A673 (cell line): Measurements from ENCODE around the gene PMPCA. TPM values are rescaled to one million over a fixed set of nuclear protein-coding genes. Genes with fewer than 3 reads are reported as not detected.

Experiments used
- BruUV-seq: library from RNA; stranded (reverse); fragments of 400-500 nt; replicated peaks from 2 replicates; lab custom pipeline; 2021; lab: Mats Ljungman, UMichigan
- CTCF ChIA-PET: fragments of 300-600 bp; sonication (Branson Sonifier 250); formaldehyde crosslinking; loops from one replicate; lab custom pipeline; 2022; ENCODE audit warnings: antibody characterized with exemption; lab: Charles Lee
- POLR2A ChIA-PET: fragments of 300-600 bp; sonication (Branson Sonifier 250); formaldehyde crosslinking; loops from one replicate; lab custom pipeline; 2022; ENCODE audit warnings: antibody characterized with exemption; ENCODE audit not compliant: low non-redundant PET; lab: Charles Lee
- DNase-seq: peaks from one replicate; pipeline ENCODE4 v3.0.0-alpha.2; 2015; ENCODE audit warnings: low spot score
- H3K27ac ChIP-seq: fragments of 200-600 bp; sonication (generic); 2 replicates; pipeline ENCODE4 v1.5.1; 2016; ENCODE audit warnings: mixed run types, low read depth, mild to moderate bottlenecking, mixed read lengths, antibody characterized with exemption, low read length; ENCODE audit not compliant: poor library complexity, severe bottlenecking
- H3K27me3 ChIP-seq: fragments of 200-600 bp; sonication (generic); replicated peaks from 2 replicates; pipeline ENCODE4 v1.6.1; 2017; ENCODE audit warnings: mixed run types, low read depth, mild to moderate bottlenecking, mixed read lengths, antibody characterized with exemption, low read length; ENCODE audit not compliant: insufficient read depth, poor library complexity
- H3K36me3 ChIP-seq: fragments of 200-600 bp; sonication (generic); 2 replicates; pipeline ENCODE4 v1.6.1; 2016; ENCODE audit warnings: mixed run types, mild to moderate bottlenecking, mixed read lengths, antibody characterized with exemption, low read length; ENCODE audit not compliant: insufficient read depth, poor library complexity, severe bottlenecking
- H3K4me1 ChIP-seq: fragments of 200-600 bp; sonication (generic); 2 replicates; pipeline ENCODE4 v1.6.1; 2017; ENCODE audit warnings: mixed run types, mild to moderate bottlenecking, mixed read lengths, antibody characterized with exemption, low read length; ENCODE audit not compliant: insufficient read depth, poor library complexity, severe bottlenecking
- H3K4me3 ChIP-seq: fragments of 200-600 bp; sonication (generic); 2 replicates; pipeline ENCODE4 v1.5.1; 2016; ENCODE audit warnings: low read depth, mixed run types, mild to moderate bottlenecking, mixed read lengths, low read length; ENCODE audit not compliant: poor library complexity, severe bottlenecking
- H3K9me3 ChIP-seq: fragments of 200-600 bp; sonication (generic); 2 replicates; pipeline ENCODE4 v1.6.1; 2016; ENCODE audit warnings: mixed run types, low read depth, mild to moderate bottlenecking, mixed read lengths, antibody characterized with exemption, low read length; ENCODE audit not compliant: poor library complexity, severe bottlenecking
- CTCF ChIP-seq: fragments of 300-800, 200-600 bp; sonication (generic); conservative IDR thresholded peaks from 2 replicates; pipeline ENCODE4 v1.5.1; 2017; ENCODE audit warnings: low read depth, mild to moderate bottlenecking, antibody characterized with exemption, low read length, moderate library complexity, mixed read lengths
- EZH2 ChIP-seq: fragments of 200-600 bp; sonication (generic); IDR thresholded peaks from 2 replicates; pipeline ENCODE4 v1.6.1; 2017; ENCODE audit warnings: borderline replicate concordance, low read depth, mild to moderate bottlenecking, mixed read lengths, antibody characterized with exemption, low read length; ENCODE audit not compliant: poor library complexity, severe bottlenecking
- intact Hi-C: fragments of 100-400 bp; cut with micrococcal nuclease; formaldehyde crosslinking; loops from one replicate; pipeline ENCODE4 v1.10.0; 2022; ENCODE audit not compliant: unreplicated experiment
- total RNA-seq: library from RNA; stranded (reverse); gene quantifications from 2 replicates; pipeline ENCODE4 v1.2.3, GENCODE V29; 2021

Gene PMPCA
- total RNA-seq, 1 experiment from 2014 or later, result 94.8 TPM

GRCh38 chr9:136453326-136453725, 42.9 kb downstream of the PMPCA start:
- Histone ChIP-seq H3K27ac (no peak overlapping the region), H3K9me3 (no peaks in the 10 kb centered on the region), H3K27me3 (no peaks in the 10 kb centered on the region), H3K4me3 (no peak overlapping the region), H3K36me3 (peaks cover 66% of the 10 kb centered on the region), H3K4me1 (no peaks in the 10 kb centered on the region)
- no TSS peak for BruUV-seq
- ChIA-PET POLR2A (no interaction called here), CTCF (no interaction called here)
- no peak for TF ChIP-seq EZH2
- no peak for TF ChIP-seq CTCF
- intact Hi-C loops, result no loop called here
- no peak for DNase-seq

- ChIA-PET POLR2A (no interaction called here), CTCF (no interaction called here)
- H3K36me3 ChIP-seq, result peaks cover 68% of the 10 kb centered on the region
These were observed 43.8 kb downstream of the PMPCA start for GRCh38 chr9:136454026-136454796.

More at GRCh38 chr9:136454026-136454796, 43.8 kb downstream of the PMPCA start:
- no peaks in the 10 kb centered on the region for H3K27me3 ChIP-seq
- H3K4me1 ChIP-seq, result no peaks in the 10 kb centered on the region
- H3K4me3 ChIP-seq, result no peak overlapping the region
- no TSS peak for BruUV-seq
- no peaks in the 10 kb centered on the region for H3K9me3 ChIP-seq
- no peak for DNase-seq
- TF ChIP-seq EZH2, result no peak
- TF ChIP-seq CTCF, result no peak
- intact Hi-C loops, result no loop called here
- H3K27ac ChIP-seq, result no peak overlapping the region
